Epithelial cell of esophagus (primary cell): Measurements from ENCODE around the gene LNX1.

Experiments used
- DNase-seq: peaks from one replicate; pipeline ENCODE4 v3.0.0; 2010; ENCODE audit warnings: low read depth
- H3K4me3 ChIP-seq: 2 replicates; pipeline ENCODE4 v1.5.1; 2011; ENCODE audit warnings: mild to moderate bottlenecking, low read length, control low read depth
- CTCF ChIP-seq: IDR thresholded peaks from 2 replicates; pipeline ENCODE4 v1.5.1; 2011; ENCODE audit warnings: low read depth, mild to moderate bottlenecking, low read length, control low read depth, inconsistent platforms; ENCODE audit not compliant: insufficient read depth; ENCODE audit errors: missing control alignments

LNX1 gene

GRCh38 chr4:53591372-53591892, at the start of gene LNX1:
Gene LNX1 (minus strand): TSS chr4:53591486. CDS start chr4:53574002, 17,484 bp downstream.
- H3K4me3 ChIP-seq, result peak within 1 kb of the TSS; percentile 48
- peak; percentile 83 for DNase-seq
- TF ChIP-seq CTCF, result peak; percentile 36

GRCh38 chr4:53640576-53641453, 49.5 kb upstream of the LNX1 start:
- DNase-seq, result no peak
- no peak for TF ChIP-seq CTCF
- H3K4me3 ChIP-seq, result no peak overlapping the region

GRCh38 chr4:53638919-53639318, 47.6 kb upstream of the LNX1 start:
- TF ChIP-seq CTCF, result no peak
- no peak overlapping the region for H3K4me3 ChIP-seq
- DNase-seq, result no peak

- DNase-seq, result peak; percentile 30
- no peak for TF ChIP-seq CTCF
- no peak overlapping the region for H3K4me3 ChIP-seq
Observed at GRCh38 chr4:53637348-53637747, 46.1 kb upstream of the LNX1 start.

- H3K4me3 ChIP-seq, result no peak overlapping the region
- DNase-seq, result no peak
- TF ChIP-seq CTCF, result no peak
Observed at GRCh38 chr4:53635697-53636483, 44.6 kb upstream of the LNX1 start.

GRCh38 chr4:53633608-53634007, 42.3 kb upstream of the LNX1 start:
- peak; percentile 16 for DNase-seq
- H3K4me3 ChIP-seq, result no peak overlapping the region
- TF ChIP-seq CTCF, result no peak
